Natural killer cell (primary cell): ENCODE results near the gene CCDC57. TPM values are rescaled to one million over a fixed set of nuclear protein-coding genes. Genes with fewer than 3 reads are reported as not detected.

Experiments
- ATAC-seq, 3 donors: fragments of 150-1000 bp in 2 of 3; fragments of 200-7000 bp in 1 of 3; cut with Tn5 transposase; 1 replicate in 1 of 3; 2 replicates in 2 of 3; pipeline ENCODE4 v1.10.0; 2021; ENCODE audit warnings: mild to moderate bottlenecking in 2 of 3, moderate library complexity in 2 of 3
- DNase-seq, 2 donors: peaks; one replicate each; pipeline versions ENCODE4 v3.0.0 to v3.0.0-alpha.2; 2013 to 2021; ENCODE audit warnings: mixed read lengths in 1 of 2
- H3K27ac ChIP-seq: one replicate; pipeline ENCODE4 v1.5.1; 2013; ENCODE audit warnings: mild to moderate bottlenecking, low read length
- H3K27me3 ChIP-seq: one replicate; pipeline ENCODE4 v1.6.1; 2013; ENCODE audit warnings: low read length; ENCODE audit not compliant: control insufficient read depth, insufficient read depth
- H3K36me3 ChIP-seq: one replicate; pipeline ENCODE4 v1.6.1; 2013; ENCODE audit warnings: low read length; ENCODE audit not compliant: control insufficient read depth, insufficient read depth
- H3K4me1 ChIP-seq: one replicate; pipeline ENCODE4 v1.6.1; 2013; ENCODE audit warnings: low read length; ENCODE audit not compliant: control insufficient read depth, insufficient read depth
- H3K4me3 ChIP-seq: one replicate; pipeline ENCODE4 v1.5.1; 2013; ENCODE audit warnings: low read length
- H3K9me3 ChIP-seq: one replicate; pipeline ENCODE4 v1.6.1; 2013; ENCODE audit warnings: low read length; ENCODE audit not compliant: control insufficient read depth, insufficient read depth
- H3K27ac Mint-ChIP-seq, 2 donors: one replicate each; pipeline ENCODE4 v1.8.0; 2022; ENCODE audit warnings: mild to moderate bottlenecking in 2 of 2, mixed read lengths in 2 of 2, moderate library complexity in 1 of 2
- H3K27me3 Mint-ChIP-seq, 2 donors: one replicate each; pipeline ENCODE4 v1.8.0; 2022; ENCODE audit warnings: low read depth in 2 of 2, mixed read lengths in 2 of 2
- H3K36me3 Mint-ChIP-seq: one replicate; pipeline ENCODE4 v1.8.0; 2022; ENCODE audit warnings: mixed read lengths
- H3K4me1 Mint-ChIP-seq, 2 donors: one replicate each; pipeline ENCODE4 v1.8.0; 2022; ENCODE audit warnings: mixed read lengths in 2 of 2
- H3K4me3 Mint-ChIP-seq: one replicate; pipeline ENCODE4 v1.8.0; 2022; ENCODE audit warnings: mild to moderate bottlenecking, moderate library complexity, mixed read lengths
- H3K9me3 Mint-ChIP-seq, 2 donors: one replicate each; pipeline ENCODE4 v1.8.0; 2022; ENCODE audit warnings: mixed read lengths in 2 of 2
- WGBS: methylation state at CpG from one replicate; pipeline ENCODE4 v1.1.7; 2013; ENCODE audit warnings: missing lambda C conversion rate; ENCODE audit not compliant: insufficient coverage; 5-methylcytosine and 5-hydroxymethylcytosine counted together
- intact Hi-C: fragments of 100-400 bp; cut with micrococcal nuclease; formaldehyde crosslinking; loops from one replicate; pipeline ENCODE4 v1.14.2; 2022
- total RNA-seq, 4 donors: library from RNA; stranded (reverse); fragments of 120-200 nt in 1 of 4; gene quantifications; one replicate each; pipeline versions ENCODE4 v1.2.3 to v1.2.4, GENCODE V29; 2013 to 2022
- TF ChIP-seq, protein P1 (sequence below): fragments of 200-600 bp; IDR thresholded peaks from one replicate; pipeline ENCODE4 v1.8.0; 2022; ENCODE audit warnings: antibody characterized with exemption

CCDC57 gene
- total RNA-seq, 3 donors from 2014 or later (not counting 1 experiment from before 2014, with no cell fraction given), result 69.7 to 79.2 (median 75.1) TPM

DNA sequence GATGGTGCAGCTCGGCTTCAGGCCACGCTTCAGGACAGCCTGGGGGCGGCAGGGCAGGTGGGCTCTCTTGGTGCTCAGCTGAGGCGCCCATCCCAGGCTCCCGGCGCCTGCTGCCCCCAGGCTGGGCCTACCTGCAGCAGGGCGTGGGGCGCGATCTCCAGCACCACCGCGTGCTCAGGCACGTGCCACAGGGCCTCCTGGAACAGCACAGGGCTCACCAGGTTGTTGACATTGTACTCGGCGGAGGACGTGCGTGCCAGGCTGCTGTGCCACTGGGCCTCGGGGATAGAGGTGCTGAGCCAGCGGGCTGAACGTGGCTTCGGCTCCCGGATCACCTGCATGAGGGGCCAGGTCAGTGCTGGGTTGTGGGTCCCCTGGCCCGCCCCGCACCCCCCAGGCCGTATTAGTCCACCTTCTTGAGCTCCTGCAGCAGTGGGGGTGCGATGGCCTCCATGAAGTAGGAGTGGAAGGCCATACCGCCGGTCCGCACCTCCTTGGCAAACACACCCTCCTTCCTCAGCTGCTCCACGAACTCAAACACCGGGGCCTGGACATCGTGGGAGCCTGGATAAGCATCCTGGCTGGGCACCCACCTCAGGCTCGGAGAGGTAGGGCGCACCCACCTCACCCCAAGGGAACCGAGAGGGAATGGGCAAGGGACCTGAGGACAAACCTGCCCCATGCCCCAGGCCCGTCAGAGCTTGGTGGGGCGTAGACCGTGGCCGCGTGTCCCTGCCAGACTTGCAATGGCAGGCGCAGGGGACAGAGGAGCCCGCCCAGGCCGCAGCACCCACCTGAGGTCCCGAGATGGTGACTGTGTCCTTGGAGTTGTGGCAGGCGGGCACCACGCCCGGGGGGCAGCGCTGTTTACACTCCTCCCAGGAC is 123.6 kb downstream of the CCDC57 start:
- intact Hi-C loops, result no loop called here

DNA sequence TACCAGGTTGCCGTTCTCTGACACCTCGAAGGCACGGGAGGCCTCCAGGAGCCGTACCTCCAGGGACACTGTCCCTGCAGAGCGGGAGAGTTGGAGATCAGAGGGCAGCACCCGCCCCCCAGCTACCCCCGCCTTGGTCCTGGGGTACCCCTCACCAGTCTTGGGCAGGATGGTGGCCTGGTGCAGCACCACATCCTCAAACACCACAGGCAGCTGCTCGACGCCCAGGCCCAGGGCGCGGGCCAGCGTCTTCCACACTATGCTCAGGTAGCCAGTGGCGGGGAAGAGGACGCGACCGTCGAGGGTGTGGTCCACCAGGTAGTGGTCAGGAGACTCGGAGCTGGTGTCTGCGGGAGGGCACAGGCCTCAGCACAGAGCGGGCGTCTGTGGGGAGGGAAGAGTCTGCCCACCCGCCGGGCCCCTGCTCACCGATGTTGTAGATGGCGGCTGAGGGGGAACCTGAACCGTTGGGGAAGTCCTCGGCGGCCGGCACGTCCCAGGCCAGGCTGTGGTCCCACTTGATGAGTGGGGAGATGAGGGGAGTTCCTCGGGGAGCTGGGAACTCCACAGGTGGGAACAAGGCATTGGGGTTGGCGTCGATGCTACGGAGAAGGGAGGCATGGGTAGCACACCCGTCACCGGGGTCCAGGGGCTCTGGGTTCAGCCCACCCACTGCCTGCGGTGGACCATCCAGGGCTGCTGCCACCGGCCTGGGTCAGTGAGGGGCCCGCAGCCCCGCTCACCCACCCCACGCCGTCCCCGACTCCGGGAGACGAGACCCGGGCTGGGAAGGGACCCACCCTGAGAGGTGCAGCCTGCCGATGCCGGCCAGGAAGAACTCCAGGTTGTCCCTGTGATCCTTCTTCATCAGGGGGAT is 124.4 kb downstream of the CCDC57 start:
- WGBS, result 96% methylated on average over 46 of the region's 48 CpGs
- H3K9me3 ChIP-seq, result no peaks in the 10 kb centered on the region
- H3K4me1 Mint-ChIP-seq, result no peaks in the 10 kb centered on the region
- DNase-seq, result no peak
- H3K4me3 ChIP-seq, result no peak overlapping the region
- intact Hi-C loops, result no loop called here
- no peaks in the 10 kb centered on the region for H3K36me3 Mint-ChIP-seq
- TF ChIP-seq, protein P1, sequence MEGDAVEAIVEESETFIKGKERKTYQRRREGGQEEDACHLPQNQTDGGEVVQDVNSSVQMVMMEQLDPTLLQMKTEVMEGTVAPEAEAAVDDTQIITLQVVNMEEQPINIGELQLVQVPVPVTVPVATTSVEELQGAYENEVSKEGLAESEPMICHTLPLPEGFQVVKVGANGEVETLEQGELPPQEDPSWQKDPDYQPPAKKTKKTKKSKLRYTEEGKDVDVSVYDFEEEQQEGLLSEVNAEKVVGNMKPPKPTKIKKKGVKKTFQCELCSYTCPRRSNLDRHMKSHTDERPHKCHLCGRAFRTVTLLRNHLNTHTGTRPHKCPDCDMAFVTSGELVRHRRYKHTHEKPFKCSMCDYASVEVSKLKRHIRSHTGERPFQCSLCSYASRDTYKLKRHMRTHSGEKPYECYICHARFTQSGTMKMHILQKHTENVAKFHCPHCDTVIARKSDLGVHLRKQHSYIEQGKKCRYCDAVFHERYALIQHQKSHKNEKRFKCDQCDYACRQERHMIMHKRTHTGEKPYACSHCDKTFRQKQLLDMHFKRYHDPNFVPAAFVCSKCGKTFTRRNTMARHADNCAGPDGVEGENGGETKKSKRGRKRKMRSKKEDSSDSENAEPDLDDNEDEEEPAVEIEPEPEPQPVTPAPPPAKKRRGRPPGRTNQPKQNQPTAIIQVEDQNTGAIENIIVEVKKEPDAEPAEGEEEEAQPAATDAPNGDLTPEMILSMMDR, result no peak
- H3K4me3 Mint-ChIP-seq, result no peak overlapping the region
- H3K36me3 ChIP-seq, result peaks cover 68% of the 10 kb centered on the region
- no peak for ATAC-seq
- no peaks in the 10 kb centered on the region for H3K27me3 ChIP-seq
- H3K27ac Mint-ChIP-seq, result no peak overlapping the region
- no peaks in the 10 kb centered on the region for H3K4me1 ChIP-seq
- H3K27ac ChIP-seq, result no peak overlapping the region
- H3K27me3 Mint-ChIP-seq, result no peaks in the 10 kb centered on the region
- no peaks in the 10 kb centered on the region for H3K9me3 Mint-ChIP-seq

More for the DNA sequence above, 123.6 kb downstream of the CCDC57 start:
- ATAC-seq, result no peak
- no peaks in the 10 kb centered on the region for H3K27me3 Mint-ChIP-seq
- H3K4me1 Mint-ChIP-seq, result no peaks in the 10 kb centered on the region
- Histone ChIP-seq H3K9me3 (no peaks in the 10 kb centered on the region), H3K27ac (no peak overlapping the region), H3K36me3 (peaks cover 69% of the 10 kb centered on the region), H3K27me3 (no peaks in the 10 kb centered on the region), H3K4me3 (no peak overlapping the region), H3K4me1 (no peaks in the 10 kb centered on the region)
- H3K27ac Mint-ChIP-seq, result no peak overlapping the region
- H3K9me3 Mint-ChIP-seq, result no peaks in the 10 kb centered on the region
- no peaks in the 10 kb centered on the region for H3K36me3 Mint-ChIP-seq
- H3K4me3 Mint-ChIP-seq, result no peak overlapping the region
- no peak for DNase-seq
- WGBS, result 97% methylated on average over 47 of the region's 47 CpGs
- TF ChIP-seq, protein P1, result no peak

DNA sequence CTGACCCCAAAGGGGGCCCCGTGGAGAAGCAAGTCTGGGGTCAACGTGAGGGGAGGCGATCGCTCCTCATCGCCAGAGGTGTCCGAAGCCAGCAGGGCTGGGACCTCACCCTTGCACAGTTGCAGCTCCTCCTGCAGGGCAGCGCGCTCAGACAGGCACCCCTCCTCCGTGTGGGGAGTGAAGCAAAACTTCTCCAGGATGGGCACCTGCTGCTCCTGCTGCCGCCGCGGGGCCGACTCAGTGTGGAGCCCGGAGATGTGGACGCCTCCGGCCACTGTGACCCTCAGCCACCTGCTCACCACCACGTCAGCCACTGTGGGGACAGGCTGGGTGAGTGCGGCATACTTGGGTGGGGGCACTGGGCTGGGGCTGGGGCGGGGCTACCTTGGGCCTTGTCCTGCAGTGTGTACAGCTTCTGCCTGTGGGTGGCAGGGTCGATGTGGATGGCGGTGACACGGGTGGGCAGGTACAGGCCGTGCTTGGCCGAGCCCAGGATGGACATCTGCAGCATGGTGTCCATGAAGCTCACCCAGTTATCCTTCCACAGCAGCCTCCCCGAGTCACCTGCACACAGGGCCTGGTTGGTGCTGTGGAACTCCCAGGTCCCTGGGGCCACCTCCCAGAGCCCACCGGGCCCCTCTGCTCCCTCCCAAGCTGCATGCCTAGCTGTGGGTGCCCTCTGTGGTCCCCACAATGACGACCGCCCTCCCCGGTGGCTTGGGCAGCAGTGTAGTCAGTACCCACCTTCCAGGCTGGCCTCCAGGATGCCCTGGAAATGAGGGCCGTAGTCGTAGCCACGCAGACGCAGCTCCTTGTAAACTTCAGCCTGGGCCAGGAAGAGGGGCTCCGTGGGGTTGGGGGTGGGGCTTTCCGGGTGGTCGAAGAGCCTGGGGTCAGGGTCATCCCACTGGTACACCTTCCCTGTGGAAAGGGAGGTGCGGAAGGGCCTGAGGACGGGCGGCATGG is 125.4 kb downstream of the CCDC57 start:
- no peak overlapping the region for H3K27ac ChIP-seq
- no peaks in the 10 kb centered on the region for H3K27me3 ChIP-seq
- intact Hi-C loops, result no loop called here
- no peaks in the 10 kb centered on the region for H3K4me1 Mint-ChIP-seq
- no peak overlapping the region for H3K4me3 Mint-ChIP-seq
- no peak overlapping the region for H3K4me3 ChIP-seq
- H3K36me3 Mint-ChIP-seq, result no peaks in the 10 kb centered on the region
- WGBS, result 96% methylated on average over 39 of the region's 39 CpGs
- TF ChIP-seq, protein P1, result no peak
- H3K4me1 ChIP-seq, result no peaks in the 10 kb centered on the region
- H3K9me3 ChIP-seq, result no peaks in the 10 kb centered on the region
- peaks cover 71% of the 10 kb centered on the region for H3K36me3 ChIP-seq
- ATAC-seq (no peak), DNase-seq (no peak)
- H3K27me3 Mint-ChIP-seq, result no peaks in the 10 kb centered on the region
- H3K27ac Mint-ChIP-seq, result no peak overlapping the region
- H3K9me3 Mint-ChIP-seq, result no peaks in the 10 kb centered on the region
